ENCODE measurements around the gene LMBR1L. TPM values are rescaled to one million over a fixed set of nuclear protein-coding genes. Genes with fewer than 3 reads are reported as not detected.

The LMBR1L gene
- total RNA-seq, 1 donor from 2014 or later, result 33.3 TPM

GRCh38 chr12:49091056-49091835, 19.4 kb downstream of the LMBR1L start:
- intact Hi-C loops (cut with DNase I), result no loop called here
- DNase-seq (ENCODE audit: low spot score), result no peak

- intact Hi-C loops (cut with DNase I), result loop anchor here (2.0 kb wide), 2 partner anchors 31 to 145 kb away; no protein-coding TSS in a partner anchor
- peak; percentile 80 for DNase-seq (ENCODE audit: low spot score)
These were observed 20.6 kb downstream of the LMBR1L start for GRCh38 chr12:49089821-49090773.

- intact Hi-C loops (cut with DNase I), result loop anchor here (2.0 kb wide), 2 partner anchors 32 to 146 kb away; no protein-coding TSS in a partner anchor
These were observed 21.7 kb downstream of the LMBR1L start for GRCh38 chr12:49088932-49089330.

GRCh38 chr12:49088150-49088931, 22.3 kb downstream of the LMBR1L start:
- intact Hi-C loops (cut with DNase I), result loop anchor here (2.0 kb wide), 2 partner anchors 32 to 146 kb away; no protein-coding TSS in a partner anchor

More at GRCh38 chr12:49088932-49089330, 21.7 kb downstream of the LMBR1L start:
- no peak for DNase-seq (ENCODE audit: low spot score)

GRCh38 chr12:49086116-49086515, 24.5 kb downstream of the LMBR1L start:
- intact Hi-C loops (cut with DNase I), result no loop called here
- no peak for DNase-seq (ENCODE audit: low spot score)

More at GRCh38 chr12:49088150-49088931, 22.3 kb downstream of the LMBR1L start:
- peak; percentile 89 for DNase-seq (ENCODE audit: low spot score)

GRCh38 chr12:49084438-49084837, 26.2 kb downstream of the LMBR1L start:
- no peak for DNase-seq (ENCODE audit: low spot score)
- intact Hi-C loops (cut with DNase I), result no loop called here

GRCh38 chr12:49079793-49080192, 30.9 kb downstream of the LMBR1L start:
- intact Hi-C loops (cut with DNase I), result no loop called here

GRCh38 chr12:49070971-49071370, 39.7 kb downstream of the LMBR1L start:
- intact Hi-C loops (cut with DNase I), result no loop called here
- DNase-seq (ENCODE audit: low spot score), result peak; percentile 58

More at GRCh38 chr12:49079793-49080192, 30.9 kb downstream of the LMBR1L start:
- no peak for DNase-seq (ENCODE audit: low spot score)

- intact Hi-C loops (cut with DNase I), result no loop called here
- DNase-seq (ENCODE audit: low spot score), result peak; percentile 99
These were observed 40.9 kb downstream of the LMBR1L start, which contains the start of gene RHEBL1 for GRCh38 chr12:49069507-49070346. RHEBL1 (minus strand) TSS chr12:49069979; CDS start chr12:49069785, 194 bp downstream.

- intact Hi-C loops (cut with DNase I), result no loop called here
- peak; percentile 63 for DNase-seq (ENCODE audit: low spot score)
These were observed 41.7 kb downstream of the LMBR1L start for GRCh38 chr12:49068879-49069506.

- intact Hi-C loops (cut with DNase I), result no loop called here
- DNase-seq (ENCODE audit: low spot score), result peak; percentile 27
These were observed 44.5 kb downstream of the LMBR1L start for GRCh38 chr12:49066120-49066519.

- intact Hi-C loops (cut with DNase I), result loop anchor here (2.0 kb wide), 1 partner anchor 170 kb away; no protein-coding TSS in a partner anchor
- peak; percentile 33 for DNase-seq (ENCODE audit: low spot score)
These were observed 45.9 kb downstream of the LMBR1L start for GRCh38 chr12:49064767-49065152.

- peak; percentile 26 for DNase-seq (ENCODE audit: low spot score)
- intact Hi-C loops (cut with DNase I), result loop anchor here (2.0 kb wide), 1 partner anchor 69 kb away; the partner anchor contains the start of gene TUBA1B
These were observed 48.7 kb downstream of the LMBR1L start for GRCh38 chr12:49061916-49062315.

- intact Hi-C loops (cut with DNase I), result loop anchor here (2.0 kb wide), 1 partner anchor 70 kb away; the partner anchor contains the start of gene TUBA1B
- no peak for DNase-seq (ENCODE audit: low spot score)
These were observed 49.4 kb downstream of the LMBR1L start for GRCh38 chr12:49061157-49061650.

- peak; percentile 96 for DNase-seq (ENCODE audit: low spot score)
- intact Hi-C loops (cut with DNase I), result loop anchor here (2.0 kb wide), 1 partner anchor 70 kb away; the partner anchor contains the start of gene TUBA1B
These were observed 50.1 kb downstream of the LMBR1L start, which contains the start of gene KMT2D for GRCh38 chr12:49060237-49061156. KMT2D (minus strand) TSS chr12:49060794; CDS start chr12:49055324, 5,470 bp downstream.
